ENCODE data around the gene ARRDC3. TPM values are rescaled to one million over a fixed set of nuclear protein-coding genes. Genes with fewer than 3 reads are reported as not detected.

The ARRDC3 gene
- total and polyA plus RNA-seq, 10 of the 15 experiments (the other 5 are each of a cell fraction or from before 2014, with no cell fraction given) = 2.3 to 14.0 (median 8.6) TPM

- TF ChIP-seq SIN3A (IDR thresholded peaks at IDR 0.05; ENCODE audit: low read depth, low read length) = no peak
- no peak for TF ChIP-seq PAX5 (IDR thresholded peaks at IDR 0.05; ENCODE audit: borderline replicate concordance, low read depth, low read length)
- no peak; the same call in 1 of the 2 replicates for TF ChIP-seq PML (IDR thresholded peaks at IDR 0.05; ENCODE audit: low read length)
- TF ChIP-seq KDM1A (IDR thresholded peaks at IDR 0.05; ENCODE audit: borderline replicate concordance) = no peak
- no peak for TF ChIP-seq JUND (IDR thresholded peaks at IDR 0.05; ENCODE audit: low read depth, low read length)
- TF ChIP-seq NRF1 (conservative IDR thresholded peaks at IDR 0.05; ENCODE audit: low read depth, low read length) = no peak
- TF ChIP-seq USF1 (IDR thresholded peaks at IDR 0.05; ENCODE audit: borderline replicate concordance, extremely low read length, insufficient read depth, low read depth, low read length) = no peak
- peak; percentile 38; the same call in 1 of the 2 replicates for TF ChIP-seq NR2F1 (conservative IDR thresholded peaks at IDR 0.05)
- peak; percentile 14; the same call in 1 of the 2 replicates for TF ChIP-seq REST (IDR thresholded peaks at IDR 0.05; ENCODE audit: low read depth, low read length)
- TF ChIP-seq HDAC6 (IDR thresholded peaks at IDR 0.05; ENCODE audit: unreplicated experiment) = no peak
- TF ChIP-seq ZBTB33 (IDR thresholded peaks at IDR 0.05) = no peak
- TF ChIP-seq CREB1 (IDR thresholded peaks at IDR 0.05; ENCODE audit: low read depth) = peak; percentile 75; the same call in 1 of the 2 replicates
- TF ChIP-seq CBX3 (IDR thresholded peaks at IDR 0.05; ENCODE audit: borderline replicate concordance, low read depth) = no peak
- peak; percentile 8 for TF ChIP-seq NBN (IDR thresholded peaks at IDR 0.05)
- TF ChIP-seq NKRF (conservative IDR thresholded peaks at IDR 0.05) = peak; percentile 26; the same call in 1 of the 2 replicates
Measured at GRCh38 chr5:91379914-91380490, 3.1 kb downstream of the ARRDC3 start (continued).
